Activated CD4-positive, alpha-beta T cell treated with anti-CD3 and anti-CD28 coated beads, Interleukin-2, Interleukin-4, amounts not matched to agents 100 ng/mL and 50 ng/mL, durations not matched to agents 16 hours and 8 hours (primary cell): ENCODE data around the gene PSMA5.
A peak's percentile ranks its signal among the peaks of the same experiment; 100 is the strongest.
"Not testable (repeated sequence)": the region's sequence is repeated elsewhere in the genome, so short reads cannot be mapped to it uniquely, and the experiment has no call there.

Source experiments
- DNase-seq: peaks from one replicate; pipeline ENCODE4 v3.0.0-alpha.2; 2020; ENCODE audit warnings: low spot score

Gene PSMA5

GRCh38 chr1:109392037-109392787, 34.0 kb downstream of the PSMA5 start:
- DNase-seq, result no peak

- DNase-seq, result no peak
Observed at GRCh38 chr1:109391626-109392025, 34.6 kb downstream of the PSMA5 start.

DNA sequence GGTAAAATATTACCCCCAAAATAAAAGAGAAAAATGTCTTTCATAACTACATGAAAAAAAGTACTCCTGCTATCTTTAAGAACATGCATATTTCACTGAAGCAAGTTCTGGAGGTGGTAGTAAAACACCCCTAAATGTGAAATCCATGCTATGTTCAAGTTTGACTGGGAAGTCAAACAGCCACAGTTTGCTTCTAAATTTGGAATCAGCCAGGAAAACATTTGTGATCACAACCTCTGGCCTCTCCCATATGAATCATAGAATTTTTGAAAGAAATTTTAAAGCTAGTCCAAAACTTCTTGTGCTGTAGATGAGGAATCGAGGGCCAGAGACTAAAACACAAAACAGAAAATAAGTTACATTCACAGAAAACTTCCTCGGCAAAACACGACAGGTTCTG, 35.1 kb downstream of the PSMA5 start:
- no peak for DNase-seq

DNA sequence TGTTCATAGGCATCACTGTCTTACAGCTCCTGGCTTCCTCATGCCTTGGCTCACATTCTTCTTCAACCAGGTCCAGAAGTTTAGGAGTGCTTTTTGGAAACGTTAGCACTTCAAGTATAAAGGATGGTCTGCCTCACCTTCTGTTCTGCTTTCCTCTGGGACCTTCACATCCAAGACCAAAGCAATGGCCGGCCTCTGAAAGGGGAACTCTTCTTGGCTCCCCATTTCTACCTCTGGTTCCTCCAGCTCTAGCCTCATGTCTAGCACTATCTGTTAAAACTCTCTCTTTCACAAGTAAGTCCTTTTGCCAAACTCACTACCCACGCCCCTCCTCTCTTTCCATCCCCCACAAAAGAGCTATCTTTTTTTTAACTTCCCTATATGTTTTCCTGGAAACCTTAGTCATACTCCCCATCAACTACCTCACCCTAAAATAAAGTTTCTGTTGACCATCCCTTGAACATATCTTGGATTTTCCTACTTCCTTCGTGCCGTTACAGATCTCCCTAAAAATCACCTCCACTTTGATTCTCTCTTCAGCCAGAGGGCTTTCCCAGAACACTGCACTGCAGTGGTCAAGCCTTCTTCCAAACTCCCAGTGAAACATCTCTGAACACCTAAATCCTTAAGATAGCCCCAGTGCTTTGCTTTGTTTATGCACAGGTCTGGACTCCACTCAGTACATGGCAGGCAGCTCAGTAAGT, 36.5 kb downstream of the PSMA5 start:
- DNase-seq, result no peak

GRCh38 chr1:109388884-109389637, 37.2 kb downstream of the PSMA5 start:
- no peak for DNase-seq

DNA sequence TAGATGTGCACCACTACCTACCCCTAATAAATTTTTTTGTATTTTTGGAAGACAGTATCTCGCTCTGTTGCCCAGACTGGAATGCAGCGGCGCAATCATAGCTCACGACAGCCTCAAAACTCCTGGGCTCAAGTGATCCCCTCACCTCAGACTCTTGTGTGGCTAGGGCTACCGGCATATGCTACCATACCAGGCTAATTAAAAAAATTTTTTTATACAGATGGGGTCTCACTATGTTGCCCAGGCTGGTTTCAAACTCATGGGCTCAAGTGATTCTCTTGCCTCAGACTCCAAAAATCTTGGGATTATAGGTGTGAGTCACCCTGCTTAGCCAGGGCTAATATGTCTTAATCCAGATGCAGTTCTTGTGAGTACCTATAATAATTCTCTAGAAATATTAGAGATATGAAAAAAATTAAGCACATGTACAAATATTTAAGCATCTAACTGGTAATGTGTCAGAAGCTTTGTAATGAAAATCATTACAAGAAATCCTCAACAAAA, 38.0 kb downstream of the PSMA5 start:
- DNase-seq, result no peak

DNA sequence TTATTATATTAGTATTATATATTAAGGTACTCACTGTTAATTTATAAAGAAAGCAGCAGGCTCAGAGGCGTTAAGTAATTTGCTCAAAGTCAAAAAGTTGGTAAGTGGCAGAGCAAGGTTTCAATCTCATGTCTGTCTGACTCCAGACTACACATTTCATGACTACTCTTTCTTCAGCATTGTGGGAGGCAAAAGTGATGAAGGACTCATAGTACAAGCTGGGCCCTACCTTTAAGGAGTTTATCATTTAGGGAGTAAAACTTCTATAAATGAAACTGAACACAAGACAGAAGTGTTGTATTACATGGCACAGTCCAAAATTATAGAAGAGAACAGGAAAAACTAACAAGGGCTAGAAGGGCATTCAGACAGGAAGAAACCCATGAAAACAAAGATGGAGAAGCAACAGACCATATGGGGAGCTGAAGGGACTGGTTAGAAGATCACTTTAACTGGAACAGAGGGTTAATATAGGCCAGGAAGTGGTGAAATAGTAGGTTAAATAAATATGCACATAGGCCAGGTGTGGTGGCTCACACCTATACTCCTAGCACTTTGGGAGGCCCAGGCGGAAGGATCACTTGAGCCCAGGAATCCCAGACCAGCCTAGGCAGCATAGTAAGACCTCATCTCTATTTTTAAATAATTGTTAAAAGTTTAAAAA, 40.1 kb downstream of the PSMA5 start:
- DNase-seq, result no peak

GRCh38 chr1:109385417-109385816, 40.8 kb downstream of the PSMA5 start:
- DNase-seq, result no peak

DNA sequence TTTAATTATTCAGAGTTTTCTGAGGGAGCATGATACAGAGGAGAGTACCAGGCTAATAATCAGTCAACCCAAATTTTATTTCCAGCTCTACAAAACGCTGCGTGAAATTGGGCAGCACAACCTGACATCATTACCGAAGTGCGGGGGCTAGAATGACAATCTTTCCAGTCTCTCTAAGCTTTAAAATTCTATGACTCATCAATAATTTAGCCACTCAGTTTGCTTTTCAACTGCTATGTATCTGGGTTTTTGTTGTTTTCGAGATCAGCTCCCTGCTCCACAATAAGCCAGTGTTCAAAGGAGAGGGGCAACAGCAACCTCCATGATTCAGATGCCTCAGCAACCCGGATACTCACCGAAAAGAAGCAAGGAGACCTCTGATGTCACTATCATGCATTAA, 42.4 kb downstream of the PSMA5 start:
- DNase-seq, result no peak

- no peak for DNase-seq
Observed at GRCh38 chr1:109383087-109383779, 43.0 kb downstream of the PSMA5 start.

DNA sequence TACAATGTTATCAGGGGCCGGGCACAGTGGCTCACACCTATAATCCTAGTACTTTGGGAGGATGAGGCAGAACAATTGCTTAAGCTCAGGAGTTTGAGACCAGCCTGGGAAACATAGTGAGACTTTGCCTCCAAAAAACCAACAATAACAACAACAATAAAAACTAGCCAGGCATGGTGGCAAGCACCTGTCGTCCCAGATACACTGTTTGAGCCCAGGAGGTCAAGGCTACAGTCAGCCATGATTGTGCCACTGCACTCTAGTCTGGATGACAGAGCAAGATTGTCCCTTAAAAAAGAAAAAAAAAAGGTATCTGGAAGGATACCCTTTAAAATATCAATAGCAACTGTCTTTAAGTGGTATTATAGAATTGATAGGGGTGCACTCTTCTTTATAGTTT, 44.7 kb downstream of the PSMA5 start:
- DNase-seq, result no peak

DNA sequence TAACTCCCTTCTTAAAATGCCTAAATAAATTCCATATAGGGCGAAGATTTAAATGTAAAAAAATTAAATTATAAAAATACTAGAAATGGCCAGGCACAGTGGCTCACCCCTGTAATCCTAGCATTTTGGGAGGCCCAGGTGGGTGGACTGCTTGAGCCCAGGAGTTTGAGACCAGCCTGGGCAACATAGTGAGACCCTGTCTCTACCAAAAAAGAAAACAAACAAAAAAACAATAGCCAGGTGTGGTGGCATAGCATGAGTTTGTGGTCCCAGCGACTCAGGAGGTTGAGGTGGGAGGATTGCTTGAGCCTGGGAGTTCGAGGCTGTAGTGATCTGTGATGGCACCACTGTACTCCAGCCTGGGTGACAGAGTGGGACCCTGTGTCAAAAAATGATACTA, 46.3 kb downstream of the PSMA5 start:
- DNase-seq, result no peak

- no peak for DNase-seq
Observed at GRCh38 chr1:109379422-109379821, 46.8 kb downstream of the PSMA5 start.

DNA sequence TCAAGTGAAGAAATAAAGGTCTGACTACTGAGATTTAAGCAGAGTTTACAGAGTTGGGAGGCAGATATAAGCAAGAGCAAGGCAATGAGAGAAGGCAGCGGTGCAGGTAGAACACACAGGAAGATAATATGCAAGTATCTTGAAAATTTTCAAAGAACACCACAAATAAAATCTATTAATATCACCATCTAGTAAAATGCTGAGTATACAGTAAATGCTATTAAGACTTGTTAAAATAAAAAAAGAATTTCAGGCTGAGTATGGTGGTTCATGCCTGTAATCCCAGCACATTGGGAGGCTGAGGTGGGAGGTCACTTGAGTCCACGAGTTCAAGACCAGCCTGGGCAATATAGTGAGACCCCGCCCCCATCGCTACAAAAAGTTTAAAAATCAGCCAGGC, 48.5 kb downstream of the PSMA5 start:
- DNase-seq, result no peak

DNA sequence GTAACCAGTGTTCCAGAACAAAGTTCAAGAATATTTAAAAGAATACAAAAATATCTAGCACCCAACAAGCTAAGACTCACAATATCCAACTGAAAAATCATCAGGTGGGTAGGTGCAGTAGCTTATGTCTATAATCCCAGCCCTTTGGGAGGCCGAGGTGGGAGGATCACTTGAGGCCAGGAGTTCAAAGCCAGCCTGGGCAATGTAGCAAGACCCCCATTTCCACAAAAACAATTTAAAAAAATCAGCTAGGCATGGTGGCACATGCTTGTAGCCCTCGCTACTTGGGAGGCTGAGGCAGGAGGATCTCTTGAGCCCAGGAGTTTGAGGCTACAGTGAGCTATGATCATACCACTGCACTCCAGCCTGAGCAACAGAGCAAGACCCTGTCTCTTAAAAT, 52.6 kb downstream of the PSMA5 start:
- not testable (repeated sequence) for DNase-seq

DNA sequence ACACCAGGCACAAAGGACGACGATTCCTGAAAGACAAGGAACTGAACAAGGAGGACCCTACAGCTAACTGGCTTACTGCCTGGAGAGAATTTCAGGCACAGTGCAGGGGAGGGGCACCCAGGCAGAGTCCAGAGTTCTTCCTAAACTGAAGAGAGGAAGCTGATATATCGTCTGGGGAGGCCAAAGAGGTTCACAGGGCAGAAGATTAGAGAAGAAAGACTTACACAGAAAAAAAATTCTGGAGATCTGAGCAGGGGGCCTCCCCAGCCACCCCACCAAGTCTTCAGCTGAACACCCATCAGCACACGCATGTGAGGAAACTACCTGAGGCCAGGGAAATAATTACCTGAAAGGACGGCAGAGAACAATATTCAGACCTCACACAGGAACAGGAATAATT, 53.1 kb downstream of the PSMA5 start:
- DNase-seq, result no peak

GRCh38 chr1:109372281-109372680, 54.0 kb downstream of the PSMA5 start:
- no peak for DNase-seq

- peak; percentile 55 for DNase-seq
Observed at GRCh38 chr1:109371341-109371739, 54.9 kb downstream of the PSMA5 start.

GRCh38 chr1:109370712-109371340, 55.4 kb downstream of the PSMA5 start:
- peak; percentile 52 for DNase-seq

DNA sequence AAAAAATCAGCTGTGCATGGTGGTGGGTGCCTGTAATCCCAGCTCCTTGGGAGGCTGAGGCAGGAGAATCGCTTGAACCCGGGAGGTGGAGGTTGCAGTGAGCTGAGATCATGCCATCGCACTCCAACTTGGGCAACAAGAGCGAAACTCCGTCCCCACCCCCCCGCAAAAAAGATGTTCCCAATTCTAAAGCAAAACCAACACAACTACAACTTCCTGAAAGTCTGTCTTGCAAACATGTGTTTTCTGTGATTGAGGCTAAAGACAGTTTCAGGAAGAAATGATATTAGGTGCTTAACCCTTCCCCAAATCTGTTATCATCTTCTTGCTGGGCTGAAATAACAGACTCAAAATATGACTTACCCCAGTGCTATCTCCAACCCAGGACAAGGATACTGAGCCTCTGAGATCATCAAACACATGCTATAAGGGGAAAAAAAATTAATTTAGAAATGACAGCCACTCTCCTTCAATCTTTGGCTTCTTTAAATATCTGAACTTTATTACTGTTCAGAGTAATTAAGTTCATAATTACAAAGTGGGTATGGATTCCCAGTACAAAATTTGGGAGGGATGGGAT, 57.0 kb downstream of the PSMA5 start:
- DNase-seq, result no peak

DNA sequence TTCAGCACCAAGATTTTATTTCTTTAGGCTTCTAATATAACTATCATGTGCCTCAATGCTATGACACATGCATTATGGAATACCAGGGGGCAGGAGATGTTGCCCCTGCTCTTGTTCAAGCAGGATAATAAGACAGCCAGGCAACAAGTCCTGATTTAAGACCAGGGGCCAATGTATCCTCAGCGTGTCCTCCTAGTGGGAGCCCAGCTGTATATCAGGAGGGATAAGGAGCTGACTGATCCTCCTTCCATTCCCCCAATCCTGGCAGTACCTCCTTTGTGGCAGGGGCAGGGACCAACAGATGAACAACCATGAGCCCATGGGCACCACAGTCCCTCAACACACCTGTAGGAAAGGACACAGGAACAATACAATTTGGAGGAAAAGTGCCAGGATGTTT, 57.8 kb downstream of the PSMA5 start:
- DNase-seq, result no peak
